ENCODE measurements around the gene APBA2.

APBA2 gene

GRCh38 chr15:29062626-29063025 is 176.9 kb downstream of the APBA2 start:
- Histone ChIP-seq H3K36me3 (replicated peaks; ENCODE audit: insufficient read depth, low read length) (no peaks in the 10 kb centered on the region), H4K20me1 (ENCODE audit: insufficient read depth, low read length) (no peaks in the 10 kb centered on the region), H2AFZ (ENCODE audit: low read length) (no peak overlapping the region), H3K27ac (ENCODE audit: low read length) (no peak overlapping the region), H3K4me1 (ENCODE audit: low read length) (no peaks in the 10 kb centered on the region), H3K79me2 (ENCODE audit: low read length) (no peaks in the 10 kb centered on the region), H3K4me2 (ENCODE audit: low read depth, low read length) (no peak overlapping the region), H3K9me2 (replicated peaks; ENCODE audit: insufficient read depth, low read length) (no peaks in the 10 kb centered on the region), H3K27me3 (replicated peaks; ENCODE audit: insufficient read depth, low read length) (no peaks in the 10 kb centered on the region), H3K9me3 (replicated peaks; ENCODE audit: insufficient read depth, low read length) (no peaks in the 10 kb centered on the region), H3F3A (ENCODE audit: insufficient read depth, low read length) (no peaks in the 10 kb centered on the region), H3K9ac (ENCODE audit: low read length) (no peak overlapping the region), H3K4me3 (ENCODE audit: low read length) (no peak overlapping the region)
- DNase-seq, result no peak
- TF ChIP-seq EZH2phosphoT487 (IDR thresholded peaks at IDR 0.05; ENCODE audit: low read length) (no peak), CTCF (IDR thresholded peaks at IDR 0.05; ENCODE audit: low read length) (no peak), EZH2 (optimal IDR thresholded peaks at IDR 0.05; ENCODE audit: low read depth, low read length) (no peak)

GRCh38 chr15:29063646-29064045 is 177.9 kb downstream of the APBA2 start:
- H3K27ac ChIP-seq (ENCODE audit: low read length), result no peak overlapping the region
- no peaks in the 10 kb centered on the region for H3K9me3 ChIP-seq (replicated peaks; ENCODE audit: insufficient read depth, low read length)
- H3K36me3 ChIP-seq (replicated peaks; ENCODE audit: insufficient read depth, low read length), result no peaks in the 10 kb centered on the region
- H3K4me3 ChIP-seq (ENCODE audit: low read length), result no peak overlapping the region
- H3F3A ChIP-seq (ENCODE audit: insufficient read depth, low read length), result no peaks in the 10 kb centered on the region
- no peak overlapping the region for H3K9ac ChIP-seq (ENCODE audit: low read length)
- no peak for TF ChIP-seq CTCF (IDR thresholded peaks at IDR 0.05; ENCODE audit: low read length)
- no peak for TF ChIP-seq EZH2phosphoT487 (IDR thresholded peaks at IDR 0.05; ENCODE audit: low read length)
- no peak for TF ChIP-seq EZH2 (optimal IDR thresholded peaks at IDR 0.05; ENCODE audit: low read depth, low read length)
- H3K27me3 ChIP-seq (replicated peaks; ENCODE audit: insufficient read depth, low read length), result no peaks in the 10 kb centered on the region
- no peaks in the 10 kb centered on the region for H3K79me2 ChIP-seq (ENCODE audit: low read length)
- H4K20me1 ChIP-seq (ENCODE audit: insufficient read depth, low read length), result no peaks in the 10 kb centered on the region
- H3K4me2 ChIP-seq (ENCODE audit: low read depth, low read length), result no peak overlapping the region
- no peaks in the 10 kb centered on the region for H3K4me1 ChIP-seq (ENCODE audit: low read length)
- no peak for DNase-seq
- H3K9me2 ChIP-seq (replicated peaks; ENCODE audit: insufficient read depth, low read length), result no peaks in the 10 kb centered on the region
- H2AFZ ChIP-seq (ENCODE audit: low read length), result no peak overlapping the region

DNA sequence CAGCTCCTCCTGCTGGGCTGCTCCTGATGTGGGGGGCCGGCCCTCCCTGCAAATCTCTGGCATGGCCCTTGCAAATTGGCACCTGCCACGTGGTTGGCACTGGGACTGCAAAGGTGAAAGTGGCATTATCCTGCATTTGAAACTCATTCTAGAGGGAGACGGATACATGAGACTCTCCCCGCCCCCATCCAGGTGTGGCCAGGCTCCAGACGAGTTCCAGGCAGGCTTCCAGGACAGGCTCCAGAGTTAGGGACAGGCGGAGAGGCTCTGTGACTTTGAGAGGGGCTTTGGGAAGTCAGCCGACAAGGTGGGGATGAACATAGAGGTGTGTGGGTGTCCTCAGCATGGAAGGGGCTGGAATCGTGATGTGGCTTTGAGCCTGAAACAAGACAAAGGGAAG is 178.5 kb downstream of the APBA2 start:
- Histone ChIP-seq H3K27me3 (replicated peaks; ENCODE audit: insufficient read depth, low read length) (no peaks in the 10 kb centered on the region), H3K27ac (ENCODE audit: low read length) (no peak overlapping the region), H3F3A (ENCODE audit: insufficient read depth, low read length) (no peaks in the 10 kb centered on the region), H3K4me2 (ENCODE audit: low read depth, low read length) (no peak overlapping the region), H3K9ac (ENCODE audit: low read length) (no peak overlapping the region), H3K36me3 (replicated peaks; ENCODE audit: insufficient read depth, low read length) (no peaks in the 10 kb centered on the region), H3K4me1 (ENCODE audit: low read length) (no peaks in the 10 kb centered on the region), H2AFZ (ENCODE audit: low read length) (no peak overlapping the region), H4K20me1 (ENCODE audit: insufficient read depth, low read length) (no peaks in the 10 kb centered on the region), H3K4me3 (ENCODE audit: low read length) (no peak overlapping the region), H3K9me2 (replicated peaks; ENCODE audit: insufficient read depth, low read length) (no peaks in the 10 kb centered on the region), H3K9me3 (replicated peaks; ENCODE audit: insufficient read depth, low read length) (no peaks in the 10 kb centered on the region), H3K79me2 (ENCODE audit: low read length) (no peaks in the 10 kb centered on the region)
- no peak for TF ChIP-seq CTCF (IDR thresholded peaks at IDR 0.05; ENCODE audit: low read length)
- no peak for TF ChIP-seq EZH2phosphoT487 (IDR thresholded peaks at IDR 0.05; ENCODE audit: low read length)
- TF ChIP-seq EZH2 (optimal IDR thresholded peaks at IDR 0.05; ENCODE audit: low read depth, low read length), result no peak
- no peak for DNase-seq

Measured in MM.1S (cell line).